HepG2 (cell line): ENCODE measurements around the gene CDHR5.

Experiments
- ARID4A ChIP-seq: sonication (generic); formaldehyde crosslinking; IDR thresholded peaks from 2 replicates; pipeline ENCODE4 v1.5.0; 2020; ENCODE audit warnings: mild to moderate bottlenecking, missing genetic modification reagents, borderline replicate concordance
- ATF2 ChIP-seq: sonication (generic); formaldehyde crosslinking; IDR thresholded peaks from 2 replicates; pipeline ENCODE4 v1.4.0; 2020; ENCODE audit warnings: missing genetic modification reagents
- CTCF ChIP-seq: sonication (generic); formaldehyde crosslinking; IDR thresholded peaks from 2 replicates; pipeline ENCODE4 v1.5.0; 2020; ENCODE audit warnings: mild to moderate bottlenecking, missing genetic modification reagents, moderate library complexity
- EZH2 ChIP-seq: conservative IDR thresholded peaks from 2 replicates; pipeline ENCODE4 v1.6.1; 2012; ENCODE audit warnings: mild to moderate bottlenecking, low read depth, low read length, moderate library complexity
- FLYWCH1 ChIP-seq: sonication (generic); formaldehyde crosslinking; IDR thresholded peaks from 2 replicates; pipeline ENCODE4 v1.8.1; 2023; ENCODE audit warnings: mild to moderate bottlenecking, missing genetic modification reagents
- SMAD3 ChIP-seq: sonication (generic); formaldehyde crosslinking; IDR thresholded peaks from 2 replicates; pipeline ENCODE4 v1.4.0; 2020; ENCODE audit warnings: missing genetic modification reagents
- SNAPC2 ChIP-seq: sonication (generic); formaldehyde crosslinking; IDR thresholded peaks from 2 replicates; pipeline ENCODE4 v1.8.1; 2022; ENCODE audit warnings: mild to moderate bottlenecking, missing genetic modification reagents
- ZFX ChIP-seq: sonication (generic); formaldehyde crosslinking; IDR thresholded peaks from 2 replicates; pipeline ENCODE4 v1.4.0; 2020; ENCODE audit warnings: mild to moderate bottlenecking, low read depth, missing genetic modification reagents, moderate library complexity

GRCh38 chr11:571802-572185 lies 53.0 kb downstream of the CDHR5 start:
- TF ChIP-seq SMAD3 (CRISPR knock-in tag) (no peak), CTCF (no peak), FLYWCH1 (CRISPR knock-in tag) (no peak), ARID4A (CRISPR knock-in tag) (no peak), SNAPC2 (CRISPR knock-in tag) (no peak), ZFX (CRISPR knock-in tag) (no peak), EZH2 (no peak), ATF2 (CRISPR knock-in tag) (no peak)
